Measurements from ENCODE around the gene PCSK4. TPM values are rescaled to one million over a fixed set of nuclear protein-coding genes. Genes with fewer than 3 reads are reported as not detected.
"Not testable (repeated sequence)": the region's sequence is repeated elsewhere in the genome, so short reads cannot be mapped to it uniquely, and the experiment has no call there.

The PCSK4 gene
- total RNA-seq, 1 donor from 2014 or later: 12.4 TPM

- Mint-ChIP-seq H3K4me1 (ENCODE audit: unreplicated experiment) (peaks cover 10% of the 10 kb centered on the region), H3K27ac (peak overlapping the region; percentile 56), H3K4me3 (peak overlapping the region; percentile 81), H3K36me3 (peaks cover 5% of the 10 kb centered on the region), H3K9me3 (no peaks in the 10 kb centered on the region), H3K27me3 (peaks cover 28% of the 10 kb centered on the region)
- DNase-seq (ENCODE audit: extremely low spot score, unreplicated experiment): peak; percentile 88
- TF ChIP-seq CTCF (conservative IDR thresholded peaks at IDR 0.05): peak; percentile 97
Observed at GRCh38 chr19:1445185-1445931, 44.8 kb downstream of the PCSK4 start.

GRCh38 chr19:1441677-1442438 is 48.3 kb downstream of the PCSK4 start:
- DNase-seq (ENCODE audit: extremely low spot score, unreplicated experiment): no peak
- H3K4me3 Mint-ChIP-seq: peak overlapping the region; percentile 56
- H3K27ac Mint-ChIP-seq: no peak overlapping the region
- TF ChIP-seq CTCF (conservative IDR thresholded peaks at IDR 0.05): no peak
- H3K9me3 Mint-ChIP-seq: no peaks in the 10 kb centered on the region
- peaks cover 4% of the 10 kb centered on the region for H3K27me3 Mint-ChIP-seq
- peaks cover 9% of the 10 kb centered on the region for H3K36me3 Mint-ChIP-seq
- H3K4me1 Mint-ChIP-seq (ENCODE audit: unreplicated experiment): peaks cover 8% of the 10 kb centered on the region

GRCh38 chr19:1441022-1441426 is 49.1 kb downstream of the PCSK4 start:
- no peak for DNase-seq (ENCODE audit: extremely low spot score, unreplicated experiment)
- Mint-ChIP-seq H3K27me3 (peaks cover 4% of the 10 kb centered on the region), H3K27ac (peak overlapping the region; percentile 53), H3K9me3 (no peaks in the 10 kb centered on the region), H3K36me3 (peaks cover 9% of the 10 kb centered on the region), H3K4me1 (ENCODE audit: unreplicated experiment) (peaks cover 8% of the 10 kb centered on the region), H3K4me3 (peak overlapping the region; percentile 77)
- TF ChIP-seq CTCF (conservative IDR thresholded peaks at IDR 0.05): no peak

- Mint-ChIP-seq H3K27ac (no peak overlapping the region), H3K36me3 (peaks cover 9% of the 10 kb centered on the region), H3K27me3 (peaks cover 4% of the 10 kb centered on the region), H3K4me3 (peak overlapping the region; percentile 77), H3K9me3 (no peaks in the 10 kb centered on the region), H3K4me1 (ENCODE audit: unreplicated experiment) (peaks cover 8% of the 10 kb centered on the region)
- no peak for TF ChIP-seq CTCF (conservative IDR thresholded peaks at IDR 0.05)
- no peak for DNase-seq (ENCODE audit: extremely low spot score, unreplicated experiment)
Observed at GRCh38 chr19:1440418-1440801, 49.7 kb downstream of the PCSK4 start.

- H3K27ac Mint-ChIP-seq: peak overlapping the region; percentile 95
- H3K4me1 Mint-ChIP-seq (ENCODE audit: unreplicated experiment); DNase-seq (ENCODE audit: extremely low spot score, unreplicated experiment); H3K36me3 Mint-ChIP-seq; H3K27me3 Mint-ChIP-seq; H3K9me3 Mint-ChIP-seq: not testable (repeated sequence)
- peak overlapping the region; percentile 95 for H3K4me3 Mint-ChIP-seq
Observed at GRCh38 chr19:1439525-1440417, 50.4 kb downstream of the PCSK4 start.
